ENCODE measurements around the gene CPTP.
"Not testable (repeated sequence)": the region's sequence is repeated elsewhere in the genome, so short reads cannot be mapped to it uniquely, and the experiment has no call there.

CPTP gene

GRCh38 chr1:1352786-1353388, 28.3 kb downstream of the CPTP start:
- DNase-seq: no peak

- no peak for DNase-seq
Observed at GRCh38 chr1:1353389-1354151, 29.0 kb downstream of the CPTP start.

GRCh38 chr1:1354271-1355247, 30.0 kb downstream of the CPTP start:
- DNase-seq: no peak

GRCh38 chr1:1355416-1355815, 30.8 kb downstream of the CPTP start:
- no peak for DNase-seq

GRCh38 chr1:1356166-1356795, 31.7 kb downstream of the CPTP start:
- no peak for DNase-seq

- no peak for DNase-seq
Observed at GRCh38 chr1:1356796-1357401, 32.3 kb downstream of the CPTP start.

GRCh38 chr1:1357871-1358432, 33.4 kb downstream of the CPTP start:
- DNase-seq: no peak

- DNase-seq: no peak
Observed at GRCh38 chr1:1358433-1359271, 34.0 kb downstream of the CPTP start, which contains the start of gene MXRA8. Gene MXRA8, minus strand, starts transcription at chr1:1358555. Its CDS starts 51 bp downstream, at chr1:1358504.

- no peak for DNase-seq
Observed at GRCh38 chr1:1359308-1359663, 34.7 kb downstream of the CPTP start.

GRCh38 chr1:1359664-1360468, 35.3 kb downstream of the CPTP start:
- DNase-seq: no peak

- DNase-seq: no peak
Observed at GRCh38 chr1:1360506-1361169, 36.0 kb downstream of the CPTP start.

- no peak for DNase-seq
Observed at GRCh38 chr1:1361233-1361981, 36.8 kb downstream of the CPTP start.

- DNase-seq: no peak
Observed at GRCh38 chr1:1361982-1362423, 37.4 kb downstream of the CPTP start.

- no peak for DNase-seq
Observed at GRCh38 chr1:1364266-1364665, 39.7 kb downstream of the CPTP start.

- no peak for DNase-seq
Observed at GRCh38 chr1:1365875-1366698, 41.5 kb downstream of the CPTP start.

- no peak for DNase-seq
Observed at GRCh38 chr1:1366699-1367066, 42.1 kb downstream of the CPTP start.

GRCh38 chr1:1367315-1367714, 42.7 kb downstream of the CPTP start:
- no peak for DNase-seq

- DNase-seq: not testable (repeated sequence)
Observed at GRCh38 chr1:1370094-1370493, 45.5 kb downstream of the CPTP start.

Measured in activated effector memory CD4-positive, alpha-beta T cell treated with Interleukin-2 at 50 U/mL for 16 hours (primary cell).